Neural cell (in vitro differentiated cells): Measurements from ENCODE around the gene ARHGAP6. TPM values are rescaled to one million over a fixed set of nuclear protein-coding genes. Genes with fewer than 3 reads are reported as not detected.
"Not testable (repeated sequence)": the region's sequence is repeated elsewhere in the genome, so short reads cannot be mapped to it uniquely, and the experiment has no call there.

ENCODE experiments used
- H2AFZ ChIP-seq: fragments of 200-600, 300-800 bp; sonication (generic), shearing (Covaris generic); 2 replicates; pipeline ENCODE4 v1.6.0; 2014; ENCODE audit warnings: low read depth, mild to moderate bottlenecking, antibody characterized with exemption, low read length, moderate library complexity
- H3F3A ChIP-seq: fragments of 200-600 bp; shearing (Covaris generic); 2 replicates; pipeline ENCODE4 v1.6.1; 2016; ENCODE audit warnings: mild to moderate bottlenecking, moderate library complexity, mixed read lengths, antibody characterized with exemption, low read length; ENCODE audit not compliant: insufficient read depth, poor library complexity, severe bottlenecking
- H3K27ac ChIP-seq: fragments of 200-600, 300-800 bp; sonication (generic), shearing (Covaris generic); 2 replicates; pipeline ENCODE4 v1.5.1; 2014; ENCODE audit warnings: mild to moderate bottlenecking, low read length, moderate library complexity
- H3K27me3 ChIP-seq: fragments of 300-800, 200-600 bp; sonication (generic), shearing (Covaris generic); 2 replicates; pipeline ENCODE4 v1.6.0; 2014; ENCODE audit warnings: mild to moderate bottlenecking, low read depth, low read length, moderate library complexity; ENCODE audit not compliant: insufficient read depth
- H3K36me3 ChIP-seq: fragments of 300-800, 200-600 bp; sonication (generic), shearing (Covaris generic); 2 replicates; pipeline ENCODE4 v1.5.1; 2014; ENCODE audit warnings: mild to moderate bottlenecking, antibody characterized with exemption, low read length, moderate library complexity; ENCODE audit not compliant: insufficient read depth
- H3K4me2 ChIP-seq: fragments of 300-800, 200-600 bp; sonication (generic), shearing (Covaris generic); 2 replicates; pipeline ENCODE4 v1.6.0; 2014; ENCODE audit warnings: mild to moderate bottlenecking, low read length
- H3K4me3 ChIP-seq: fragments of 300-800, 200-600 bp; sonication (generic), shearing (Covaris generic); 2 replicates; pipeline ENCODE4 v1.5.1; 2014; ENCODE audit warnings: mild to moderate bottlenecking, low read length, moderate library complexity
- H3K79me2 ChIP-seq: fragments of 200-600 bp; shearing (Covaris generic); replicated peaks from 2 replicates; pipeline ENCODE4 v1.6.0; 2014; ENCODE audit warnings: mild to moderate bottlenecking, low read length, moderate library complexity; ENCODE audit not compliant: insufficient read depth
- H3K9ac ChIP-seq: fragments of 300-800, 200-600 bp; sonication (generic), shearing (Covaris generic); 2 replicates; pipeline ENCODE4 v1.6.1; 2016; ENCODE audit warnings: mild to moderate bottlenecking, low read length, mixed read lengths
- H3K9me2 ChIP-seq: fragments of 200-600 bp; shearing (Covaris generic); 2 replicates; pipeline ENCODE4 v1.6.1; 2016; ENCODE audit warnings: mild to moderate bottlenecking, low read length, mixed read lengths; ENCODE audit not compliant: insufficient read depth
- H3K9me3 ChIP-seq: fragments of 200-600, 300-800 bp; sonication (generic), shearing (Covaris generic); 2 replicates; pipeline ENCODE4 v1.6.1; 2016; ENCODE audit warnings: mild to moderate bottlenecking, mixed run types, low read length, moderate library complexity, mixed read lengths
- H4K20me1 ChIP-seq: fragments of 200-600 bp; shearing (Covaris generic); 2 replicates; pipeline ENCODE4 v1.6.1; 2016; ENCODE audit warnings: mild to moderate bottlenecking, mixed run types; ENCODE audit not compliant: insufficient read depth
- EP300 ChIP-seq: fragments of 450-650 bp; conservative IDR thresholded peaks from 2 replicates; pipeline ENCODE4 v1.6.1; 2014; ENCODE audit warnings: antibody characterized with exemption, mild to moderate bottlenecking, moderate library complexity; ENCODE audit not compliant: poor library complexity, severe bottlenecking
- EZH2 ChIP-seq: fragments of 200-600, 300-800 bp; shearing (Covaris generic), sonication (generic); IDR thresholded peaks from 2 replicates; pipeline ENCODE4 v1.6.1; 2014; ENCODE audit warnings: antibody characterized with exemption, low read length, borderline replicate concordance, mild to moderate bottlenecking; ENCODE audit not compliant: insufficient read depth, poor library complexity, severe bottlenecking
- MXI1 ChIP-seq: fragments of 450-650 bp; conservative IDR thresholded peaks from 2 replicates; pipeline ENCODE4 v1.6.1; 2014; ENCODE audit warnings: antibody characterized with exemption, mild to moderate bottlenecking; ENCODE audit not compliant: poor library complexity, severe bottlenecking
- POLR2AphosphoS5 ChIP-seq: IDR thresholded peaks from 2 replicates; pipeline ENCODE4 v1.6.1; 2012
- RAD21 ChIP-seq: fragments of 450-650 bp; conservative IDR thresholded peaks from 2 replicates; pipeline ENCODE4 v1.6.1; 2014; ENCODE audit warnings: antibody characterized with exemption, mild to moderate bottlenecking, moderate library complexity
- SMC3 ChIP-seq: fragments of 450-650 bp; conservative IDR thresholded peaks from 2 replicates; pipeline ENCODE4 v1.6.1; 2014; ENCODE audit warnings: antibody characterized with exemption, mild to moderate bottlenecking, moderate library complexity; ENCODE audit not compliant: poor library complexity
- TAF1 ChIP-seq: IDR thresholded peaks from 2 replicates; pipeline ENCODE4 v1.6.1; 2012; ENCODE audit warnings: low read depth
- polyA plus RNA-seq: library from polyadenylated mRNA; depleted of rRNA; stranded (reverse); fragments of >200 nt; gene quantifications from 2 replicates; pipeline ENCODE4 v1.2.3, GENCODE V29; 2014
- TF ChIP-seq, protein P1 (sequence below): fragments of 450-650 bp; IDR thresholded peaks from 2 replicates; pipeline ENCODE4 v1.5.1; 2014; ENCODE audit warnings: antibody characterized with exemption, mild to moderate bottlenecking, moderate library complexity; ENCODE audit not compliant: poor library complexity, severe bottlenecking
- TF ChIP-seq, protein P2 (sequence below): IDR thresholded peaks from 2 replicates; pipeline ENCODE4 v1.6.1; 2012; ENCODE audit warnings: borderline replicate concordance

ARHGAP6 gene
- polyA plus RNA-seq, 1 donor from 2014 or later = 0.40 TPM

DNA sequence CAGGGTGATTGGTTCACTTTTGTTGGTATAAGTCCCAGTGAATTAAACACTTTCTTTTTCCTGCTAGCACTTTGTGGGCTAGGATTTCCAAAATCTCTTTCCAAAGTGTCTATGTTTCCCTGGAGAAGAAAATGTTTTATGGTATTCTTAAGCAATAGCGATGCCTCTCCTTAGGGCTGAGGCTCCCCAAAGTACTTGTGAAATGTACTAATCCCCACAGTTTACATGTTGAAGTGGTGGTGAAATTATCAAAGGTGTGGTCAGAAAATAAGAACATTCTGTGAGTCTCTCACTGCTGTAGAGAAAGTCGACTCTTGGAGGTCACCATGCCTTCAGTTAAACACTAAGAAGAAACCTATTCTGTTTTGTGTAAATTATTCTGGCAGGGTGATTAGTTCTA is 424.0 kb downstream of the ARHGAP6 start:
- no peak overlapping the region for H2AFZ ChIP-seq
- H3K27ac ChIP-seq = no peak overlapping the region
- no peaks in the 10 kb centered on the region for H3K9me2 ChIP-seq
- H3K27me3 ChIP-seq = no peaks in the 10 kb centered on the region
- no peaks in the 10 kb centered on the region for H3F3A ChIP-seq
- H3K9me3 ChIP-seq = no peaks in the 10 kb centered on the region
- H3K4me3 ChIP-seq = no peak overlapping the region
- H4K20me1 ChIP-seq = no peaks in the 10 kb centered on the region
- H3K4me2 ChIP-seq = no peak overlapping the region
- H3K79me2 ChIP-seq = no peaks in the 10 kb centered on the region
- TF ChIP-seq SMC3 (no peak), MXI1 (no peak), EP300 (no peak), RAD21 (no peak), TAF1 (no peak), EZH2 (no peak), POLR2AphosphoS5 (no peak)
- TF ChIP-seq, protein P1, sequence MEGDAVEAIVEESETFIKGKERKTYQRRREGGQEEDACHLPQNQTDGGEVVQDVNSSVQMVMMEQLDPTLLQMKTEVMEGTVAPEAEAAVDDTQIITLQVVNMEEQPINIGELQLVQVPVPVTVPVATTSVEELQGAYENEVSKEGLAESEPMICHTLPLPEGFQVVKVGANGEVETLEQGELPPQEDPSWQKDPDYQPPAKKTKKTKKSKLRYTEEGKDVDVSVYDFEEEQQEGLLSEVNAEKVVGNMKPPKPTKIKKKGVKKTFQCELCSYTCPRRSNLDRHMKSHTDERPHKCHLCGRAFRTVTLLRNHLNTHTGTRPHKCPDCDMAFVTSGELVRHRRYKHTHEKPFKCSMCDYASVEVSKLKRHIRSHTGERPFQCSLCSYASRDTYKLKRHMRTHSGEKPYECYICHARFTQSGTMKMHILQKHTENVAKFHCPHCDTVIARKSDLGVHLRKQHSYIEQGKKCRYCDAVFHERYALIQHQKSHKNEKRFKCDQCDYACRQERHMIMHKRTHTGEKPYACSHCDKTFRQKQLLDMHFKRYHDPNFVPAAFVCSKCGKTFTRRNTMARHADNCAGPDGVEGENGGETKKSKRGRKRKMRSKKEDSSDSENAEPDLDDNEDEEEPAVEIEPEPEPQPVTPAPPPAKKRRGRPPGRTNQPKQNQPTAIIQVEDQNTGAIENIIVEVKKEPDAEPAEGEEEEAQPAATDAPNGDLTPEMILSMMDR = no peak
- TF ChIP-seq, protein P2, sequence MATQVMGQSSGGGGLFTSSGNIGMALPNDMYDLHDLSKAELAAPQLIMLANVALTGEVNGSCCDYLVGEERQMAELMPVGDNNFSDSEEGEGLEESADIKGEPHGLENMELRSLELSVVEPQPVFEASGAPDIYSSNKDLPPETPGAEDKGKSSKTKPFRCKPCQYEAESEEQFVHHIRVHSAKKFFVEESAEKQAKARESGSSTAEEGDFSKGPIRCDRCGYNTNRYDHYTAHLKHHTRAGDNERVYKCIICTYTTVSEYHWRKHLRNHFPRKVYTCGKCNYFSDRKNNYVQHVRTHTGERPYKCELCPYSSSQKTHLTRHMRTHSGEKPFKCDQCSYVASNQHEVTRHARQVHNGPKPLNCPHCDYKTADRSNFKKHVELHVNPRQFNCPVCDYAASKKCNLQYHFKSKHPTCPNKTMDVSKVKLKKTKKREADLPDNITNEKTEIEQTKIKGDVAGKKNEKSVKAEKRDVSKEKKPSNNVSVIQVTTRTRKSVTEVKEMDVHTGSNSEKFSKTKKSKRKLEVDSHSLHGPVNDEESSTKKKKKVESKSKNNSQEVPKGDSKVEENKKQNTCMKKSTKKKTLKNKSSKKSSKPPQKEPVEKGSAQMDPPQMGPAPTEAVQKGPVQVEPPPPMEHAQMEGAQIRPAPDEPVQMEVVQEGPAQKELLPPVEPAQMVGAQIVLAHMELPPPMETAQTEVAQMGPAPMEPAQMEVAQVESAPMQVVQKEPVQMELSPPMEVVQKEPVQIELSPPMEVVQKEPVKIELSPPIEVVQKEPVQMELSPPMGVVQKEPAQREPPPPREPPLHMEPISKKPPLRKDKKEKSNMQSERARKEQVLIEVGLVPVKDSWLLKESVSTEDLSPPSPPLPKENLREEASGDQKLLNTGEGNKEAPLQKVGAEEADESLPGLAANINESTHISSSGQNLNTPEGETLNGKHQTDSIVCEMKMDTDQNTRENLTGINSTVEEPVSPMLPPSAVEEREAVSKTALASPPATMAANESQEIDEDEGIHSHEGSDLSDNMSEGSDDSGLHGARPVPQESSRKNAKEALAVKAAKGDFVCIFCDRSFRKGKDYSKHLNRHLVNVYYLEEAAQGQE = no peak
- H3K36me3 ChIP-seq = no peaks in the 10 kb centered on the region
- H3K9ac ChIP-seq = no peak overlapping the region

DNA sequence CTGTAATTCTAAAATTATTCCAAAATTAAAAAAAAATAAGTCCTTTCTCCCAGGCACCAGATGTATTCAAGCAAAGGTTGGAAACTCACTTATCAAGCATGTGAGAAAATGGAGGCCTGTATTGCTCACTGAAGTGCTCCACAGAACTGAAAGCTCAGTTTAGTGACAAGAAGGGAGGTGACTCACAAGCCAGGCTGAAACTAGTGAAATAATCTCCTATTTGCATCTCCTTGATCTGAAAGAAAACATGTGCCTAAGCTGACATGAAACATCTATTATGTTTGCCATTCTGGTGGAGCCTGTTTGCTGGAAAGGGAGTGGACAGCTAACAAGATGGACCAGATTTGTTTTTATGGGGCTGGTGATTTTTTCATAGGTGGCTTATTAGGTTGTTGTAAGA is 426.5 kb downstream of the ARHGAP6 start:
- H3K9me3 ChIP-seq = no peaks in the 10 kb centered on the region
- H3F3A ChIP-seq = no peaks in the 10 kb centered on the region
- H3K4me2 ChIP-seq = no peak overlapping the region
- no peaks in the 10 kb centered on the region for H3K79me2 ChIP-seq
- H3K9me2 ChIP-seq = no peaks in the 10 kb centered on the region
- H3K36me3 ChIP-seq = no peaks in the 10 kb centered on the region
- H3K9ac ChIP-seq = no peak overlapping the region
- H3K27ac ChIP-seq = no peak overlapping the region
- no peaks in the 10 kb centered on the region for H4K20me1 ChIP-seq
- H3K4me3 ChIP-seq = no peak overlapping the region
- no peak overlapping the region for H2AFZ ChIP-seq
- TF ChIP-seq MXI1 (no peak), SMC3 (no peak), EP300 (no peak), POLR2AphosphoS5 (no peak), RAD21 (no peak), EZH2 (no peak), TAF1 (no peak)
- TF ChIP-seq, protein P1 = no peak
- TF ChIP-seq, protein P2 = no peak
- no peaks in the 10 kb centered on the region for H3K27me3 ChIP-seq

DNA sequence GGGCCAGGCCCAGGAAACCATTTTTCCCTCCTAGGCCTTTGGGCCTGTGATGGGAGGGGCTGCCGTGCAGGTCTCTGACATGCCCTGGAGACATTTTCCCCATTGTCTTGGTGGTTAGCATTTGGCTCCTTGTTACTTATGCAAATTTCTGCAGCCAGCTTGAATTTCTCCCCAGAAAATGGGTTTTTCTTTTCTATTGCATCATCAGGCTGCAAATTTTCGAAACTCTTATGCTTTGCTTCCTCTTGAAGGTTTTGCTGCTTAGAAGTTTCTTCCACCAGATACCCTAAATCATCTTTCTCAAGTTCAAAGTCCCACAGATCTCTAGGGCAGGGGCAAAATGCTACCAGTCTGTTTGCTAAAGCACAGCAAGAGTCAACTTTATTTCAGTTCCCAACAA is 430.3 kb downstream of the ARHGAP6 start:
- not testable (repeated sequence) for H3K27me3 ChIP-seq, H3K4me3 ChIP-seq, H3K36me3 ChIP-seq, H3K9me3 ChIP-seq, H3F3A ChIP-seq, H3K9ac ChIP-seq, H3K4me2 ChIP-seq, H3K27ac ChIP-seq, H4K20me1 ChIP-seq, H3K9me2 ChIP-seq, H2AFZ ChIP-seq, H3K79me2 ChIP-seq
